Esophagus muscularis mucosa (tissue), 3 donors: ENCODE results near the gene ALPK3.

Experiments used
- CTCF ChIP-seq, 3 experiments: fragments of 200-600 bp in 2 of 3; fragments of 450-650 bp in 1 of 3; sonication (generic) in 2 of 3; IDR thresholded peaks; one replicate each; pipeline ENCODE4 v1.5.1; 2017 to 2019; ENCODE audit warnings: antibody characterized with exemption in 3 of 3, mild to moderate bottlenecking in 2 of 3, moderate library complexity in 1 of 3
- POLR2A ChIP-seq: fragments of 450-650 bp; IDR thresholded peaks from one replicate; pipeline ENCODE4 v1.6.1; 2017; ENCODE audit warnings: antibody characterized with exemption, moderate library complexity, mild to moderate bottlenecking, low read depth
- POLR2AphosphoS5 ChIP-seq, 2 donors: sonication (generic); formaldehyde crosslinking; IDR thresholded peaks; one replicate each; pipeline ENCODE4 v1.6.1; 2017; ENCODE audit warnings: antibody characterized with exemption in 2 of 2

GRCh38 chr15:84898761-84899160 is 81.6 kb downstream of the ALPK3 start:
- TF ChIP-seq CTCF (IDR thresholded peaks at IDR 0.05) (no peak), POLR2AphosphoS5 (IDR thresholded peaks at IDR 0.05) (no peak), POLR2A (no peak)
